Measurements from ENCODE around the gene CCDC3.

DNA sequence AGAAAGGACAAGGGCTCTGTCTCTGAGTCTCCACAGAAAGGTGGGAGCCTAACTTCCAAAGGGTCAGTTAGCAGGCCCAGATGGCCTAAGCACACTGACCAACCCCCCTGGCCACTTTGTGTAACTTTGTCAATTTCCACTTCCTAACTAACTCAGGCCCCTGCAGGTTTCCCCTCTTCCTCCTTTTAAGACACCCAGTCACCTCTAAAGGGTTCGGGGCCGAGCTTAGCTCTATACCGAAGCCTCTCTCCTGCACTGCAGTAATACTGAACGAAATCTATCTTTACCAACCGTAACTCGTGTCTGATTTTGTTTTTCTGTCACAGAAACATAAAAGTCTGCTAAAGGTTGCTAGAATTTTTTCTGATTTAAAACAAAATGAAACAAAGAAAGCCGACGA, 44.4 kb downstream of the CCDC3 start:
- TF ChIP-seq, protein P1, sequence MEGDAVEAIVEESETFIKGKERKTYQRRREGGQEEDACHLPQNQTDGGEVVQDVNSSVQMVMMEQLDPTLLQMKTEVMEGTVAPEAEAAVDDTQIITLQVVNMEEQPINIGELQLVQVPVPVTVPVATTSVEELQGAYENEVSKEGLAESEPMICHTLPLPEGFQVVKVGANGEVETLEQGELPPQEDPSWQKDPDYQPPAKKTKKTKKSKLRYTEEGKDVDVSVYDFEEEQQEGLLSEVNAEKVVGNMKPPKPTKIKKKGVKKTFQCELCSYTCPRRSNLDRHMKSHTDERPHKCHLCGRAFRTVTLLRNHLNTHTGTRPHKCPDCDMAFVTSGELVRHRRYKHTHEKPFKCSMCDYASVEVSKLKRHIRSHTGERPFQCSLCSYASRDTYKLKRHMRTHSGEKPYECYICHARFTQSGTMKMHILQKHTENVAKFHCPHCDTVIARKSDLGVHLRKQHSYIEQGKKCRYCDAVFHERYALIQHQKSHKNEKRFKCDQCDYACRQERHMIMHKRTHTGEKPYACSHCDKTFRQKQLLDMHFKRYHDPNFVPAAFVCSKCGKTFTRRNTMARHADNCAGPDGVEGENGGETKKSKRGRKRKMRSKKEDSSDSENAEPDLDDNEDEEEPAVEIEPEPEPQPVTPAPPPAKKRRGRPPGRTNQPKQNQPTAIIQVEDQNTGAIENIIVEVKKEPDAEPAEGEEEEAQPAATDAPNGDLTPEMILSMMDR (IDR thresholded peaks at IDR 0.05; ENCODE audit: low read depth, low read length, poor library complexity, severe bottlenecking), result no peak
- TF ChIP-seq EZH2phosphoT487 (IDR thresholded peaks at IDR 0.05; ENCODE audit: borderline replicate concordance, low read length), result no peak

All from DOHH2 (cell line).